Duodenal mucosa (tissue), 2 donors: ENCODE results near the gene RASSF5.
A peak's percentile ranks its signal among the peaks of the same experiment; 100 is the strongest.

Experiments
- H3K27ac ChIP-seq: one replicate; pipeline ENCODE4 v1.7.0; 2013; ENCODE audit warnings: low read depth, low read length
- H3K27me3 ChIP-seq, 2 donors: one replicate each; pipeline ENCODE4 v1.7.0; 2013; ENCODE audit warnings: low read length in 2 of 2, control low read depth in 1 of 2; ENCODE audit not compliant: insufficient read depth in 2 of 2, control insufficient read depth in 1 of 2
- H3K36me3 ChIP-seq, 2 donors: one replicate each; pipeline ENCODE4 v1.7.0; 2013; ENCODE audit warnings: low read length in 2 of 2, control low read depth in 1 of 2; ENCODE audit not compliant: insufficient read depth in 2 of 2, control insufficient read depth in 1 of 2
- H3K4me1 ChIP-seq, 2 donors: one replicate each; pipeline ENCODE4 v1.7.0; 2013; ENCODE audit warnings: low read length in 2 of 2, control low read depth in 1 of 2; ENCODE audit not compliant: insufficient read depth in 2 of 2, control insufficient read depth in 1 of 2
- H3K4me3 ChIP-seq, 2 donors: one replicate each; pipeline ENCODE4 v1.7.0; 2013; ENCODE audit warnings: low read length in 2 of 2, low read depth in 1 of 2
- H3K9ac ChIP-seq, 2 donors: one replicate each; pipeline ENCODE4 v1.7.0; 2013; ENCODE audit warnings: low read length in 2 of 2, low read depth in 1 of 2
- H3K9me3 ChIP-seq, 2 donors: one replicate each; pipeline ENCODE4 v1.7.0; 2013; ENCODE audit warnings: low read length in 2 of 2, control low read depth in 1 of 2; ENCODE audit not compliant: control insufficient read depth in 1 of 2

The RASSF5 gene

DNA sequence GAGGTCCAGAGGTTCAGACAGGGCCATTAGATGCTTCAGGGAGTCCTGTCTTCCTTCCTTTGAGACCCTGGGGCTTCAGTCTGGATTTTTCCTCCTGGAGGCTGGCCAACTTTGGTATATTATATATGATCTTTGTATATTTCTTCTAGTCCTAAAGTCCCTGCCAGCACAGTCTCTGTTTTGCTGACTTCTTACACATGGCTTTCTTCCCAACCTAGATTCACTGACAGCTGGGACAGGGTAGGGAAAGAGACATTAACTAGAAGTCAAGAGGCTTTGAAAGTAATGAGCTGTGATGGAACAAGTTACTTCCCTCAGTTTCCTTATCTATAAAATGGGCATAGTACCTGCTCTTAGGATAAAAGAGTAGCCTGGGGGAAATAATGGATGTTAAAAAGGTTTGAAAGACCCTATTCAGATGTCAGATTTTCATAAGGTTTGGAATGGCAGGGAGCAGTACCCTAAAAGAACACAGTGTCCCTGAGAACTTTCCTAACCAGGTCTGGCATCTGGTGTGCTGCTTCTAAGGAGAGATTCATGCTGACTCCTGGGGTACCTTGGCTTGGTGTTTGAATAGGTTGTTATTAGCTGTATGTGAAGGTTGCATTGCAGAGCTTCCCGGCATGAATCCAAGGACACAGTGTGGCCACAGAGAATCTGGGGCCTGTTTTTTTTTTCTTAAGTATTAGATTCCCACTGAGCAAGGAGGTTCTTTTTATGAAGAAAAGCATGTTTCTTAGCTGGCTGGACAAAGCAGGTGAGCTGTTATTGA is 47.6 kb downstream of the RASSF5 start:
- no peaks in the 10 kb centered on the region for H3K27me3 ChIP-seq
- H3K36me3 ChIP-seq: no peaks in the 10 kb centered on the region
- H3K9ac ChIP-seq: no peak overlapping the region
- peaks cover 15 to 19% of the 10 kb centered on the region in 2 donors for H3K4me1 ChIP-seq
- H3K27ac ChIP-seq: no peak overlapping the region
- H3K4me3 ChIP-seq: no peak overlapping the region
- no peaks in the 10 kb centered on the region for H3K9me3 ChIP-seq

DNA sequence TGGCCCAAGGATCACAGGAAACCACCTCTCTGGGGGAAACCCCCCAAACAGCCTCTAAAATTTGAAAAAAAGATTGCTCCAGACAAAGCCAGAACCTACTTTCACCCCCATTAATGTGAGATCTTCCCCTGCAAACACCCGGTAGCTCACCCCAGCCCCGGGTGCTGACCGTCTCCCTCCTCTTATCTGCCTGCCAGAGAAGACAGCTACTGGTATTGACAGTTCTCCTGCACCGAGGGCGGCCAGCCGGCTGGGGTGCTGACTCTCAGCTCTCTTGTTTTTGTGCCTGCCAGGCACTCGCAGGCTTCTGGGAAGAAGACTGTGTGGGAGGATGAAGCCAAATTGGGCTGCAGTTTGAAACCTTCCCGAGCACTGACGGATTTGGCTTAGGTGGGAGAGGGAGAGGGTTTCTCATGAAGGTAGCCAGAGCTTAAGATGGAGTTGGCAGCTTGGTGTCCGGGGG is 48.2 kb downstream of the RASSF5 start:
- Histone ChIP-seq H3K27me3 (no peaks in the 10 kb centered on the region), H3K4me1 (peaks cover 21% of the 10 kb centered on the region in 2 donors), H3K9ac (peak overlapping the region in 1 of 2 donors; percentile 51), H3K27ac (no peak overlapping the region), H3K9me3 (no peaks in the 10 kb centered on the region), H3K36me3 (no peaks in the 10 kb centered on the region), H3K4me3 (no peak overlapping the region)

DNA sequence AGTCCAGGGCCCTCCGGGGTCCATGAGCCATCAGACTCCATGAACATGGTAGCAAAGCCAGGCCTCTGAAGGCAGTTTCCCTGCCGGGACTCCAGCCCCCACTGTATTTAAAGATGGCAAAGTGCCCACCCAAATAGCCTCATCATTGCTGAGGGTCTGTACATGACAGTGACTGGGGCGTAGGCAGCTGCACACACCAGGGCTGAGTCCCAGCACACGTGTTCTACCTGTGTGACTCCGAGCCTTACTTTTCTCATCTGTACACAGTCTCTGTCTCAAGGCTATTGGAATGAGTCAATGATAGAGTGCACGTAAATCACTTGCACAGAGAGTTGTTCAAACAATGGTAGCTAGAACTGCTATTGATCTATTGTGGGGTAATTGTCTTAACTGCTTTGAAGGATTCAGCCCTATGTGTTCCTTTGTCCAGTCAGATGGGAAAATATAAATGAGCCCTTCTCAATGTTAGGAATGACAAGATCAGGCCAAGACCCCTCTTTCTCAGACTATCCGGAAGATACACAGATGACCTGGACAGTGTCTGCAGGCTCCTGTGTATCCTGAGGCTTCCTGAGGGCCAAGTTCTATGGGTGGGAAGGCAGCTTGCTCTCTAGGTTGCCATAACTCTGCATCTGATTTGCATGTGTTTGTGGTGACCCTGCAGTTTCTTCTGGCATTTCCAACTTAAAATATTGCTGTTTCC is 48.9 kb downstream of the RASSF5 start:
- Histone ChIP-seq H3K27ac (no peak overlapping the region), H3K9me3 (no peaks in the 10 kb centered on the region), H3K36me3 (no peaks in the 10 kb centered on the region), H3K4me1 (peaks cover 23 to 24% of the 10 kb centered on the region in 2 donors), H3K4me3 (peak overlapping the region; percentile 59 to 69), H3K9ac (peak overlapping the region in 1 of 2 donors; percentile 51), H3K27me3 (no peaks in the 10 kb centered on the region)

DNA sequence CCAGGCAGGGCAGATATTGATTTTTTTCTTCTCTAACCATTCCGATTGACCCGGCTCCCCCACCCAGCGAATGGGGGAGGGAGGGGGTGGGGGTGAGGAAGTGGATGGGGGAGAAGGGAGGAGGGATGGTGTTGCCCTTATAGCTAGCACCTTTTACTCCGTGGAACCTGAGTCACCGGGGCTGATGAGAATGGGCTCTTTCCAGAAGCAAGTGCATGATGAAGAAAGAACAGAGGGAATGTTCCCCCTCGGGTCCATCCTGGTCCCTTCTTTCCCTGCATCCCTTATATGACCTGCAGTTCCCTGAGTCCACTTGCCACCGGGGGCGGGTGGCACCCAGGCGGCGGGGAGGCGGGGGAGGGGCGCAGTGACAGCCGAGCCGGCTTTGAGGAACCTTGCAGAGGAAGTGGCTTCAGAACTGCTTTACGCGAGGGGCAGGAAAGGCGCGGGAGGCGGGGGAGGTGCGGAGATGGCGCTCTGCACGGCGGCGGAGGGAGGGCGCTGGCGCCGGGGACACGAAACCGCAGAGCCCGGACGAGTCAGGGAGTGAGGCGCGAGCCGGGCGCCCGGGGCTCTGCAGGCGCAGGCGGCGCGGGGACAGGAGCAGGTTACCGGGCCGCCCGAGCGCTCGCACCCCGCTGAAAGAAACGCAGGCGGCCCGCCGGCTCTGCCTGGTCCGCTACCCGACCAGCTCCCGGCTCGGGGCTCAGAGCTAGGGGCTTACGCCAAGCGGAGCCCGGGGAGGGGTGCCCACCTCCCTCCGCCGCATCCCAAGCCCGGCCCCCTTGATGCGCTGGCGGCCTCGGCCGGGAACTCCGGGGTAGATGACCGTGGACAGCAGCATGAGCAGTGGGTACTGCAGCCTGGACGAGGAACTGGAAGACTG is 49.7 kb downstream of the RASSF5 start:
- Histone ChIP-seq H3K4me1 (peaks cover 25 to 26% of the 10 kb centered on the region in 2 donors), H3K27ac (peak overlapping the region; percentile 60), H3K36me3 (peaks cover 0 to 2% of the 10 kb centered on the region in 2 donors), H3K4me3 (peak overlapping the region; percentile 59 to 69), H3K9ac (peak overlapping the region; percentile 36 to 60), H3K27me3 (no peaks in the 10 kb centered on the region), H3K9me3 (no peaks in the 10 kb centered on the region)

DNA sequence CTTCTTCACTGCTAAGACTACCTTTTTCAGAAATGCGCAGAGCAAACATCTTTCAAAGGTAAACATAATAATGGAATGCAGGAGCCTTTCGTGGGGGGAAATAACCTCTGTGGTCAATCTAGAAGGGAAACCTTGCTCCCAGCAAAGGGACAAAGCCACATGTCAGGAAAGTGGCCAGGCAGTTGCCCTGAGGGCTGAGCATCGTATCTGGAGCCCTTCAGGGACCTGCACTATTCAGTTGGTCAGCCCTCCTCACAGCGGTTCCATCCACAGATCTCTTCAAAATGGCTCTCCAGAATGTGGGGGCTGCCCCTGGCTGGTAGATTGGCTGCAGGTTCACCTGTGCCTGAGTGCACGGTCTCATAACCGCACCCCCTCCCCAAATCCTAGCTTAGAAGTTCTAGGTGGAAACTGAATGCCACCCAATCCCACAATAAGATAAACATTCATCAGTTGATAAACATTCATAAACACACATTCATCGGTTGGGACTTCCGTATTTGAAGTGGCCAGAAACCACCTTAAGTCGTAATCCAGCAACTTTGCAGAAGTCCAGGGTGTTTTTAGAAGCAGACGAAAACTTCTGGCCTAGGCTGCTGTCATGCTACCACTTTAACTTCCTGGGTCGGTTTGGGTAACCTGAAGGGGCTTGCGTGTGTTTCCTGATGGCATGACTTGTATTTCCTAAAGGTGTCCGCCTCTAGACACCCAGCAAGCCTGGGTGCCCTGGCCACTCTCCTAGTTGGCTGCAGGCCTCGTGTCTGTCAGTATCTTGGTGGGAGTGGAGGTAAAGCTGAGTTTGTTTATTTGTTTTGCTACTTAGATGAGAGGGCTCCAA is 50.5 kb downstream of the RASSF5 start:
- Histone ChIP-seq H3K27me3 (no peaks in the 10 kb centered on the region), H3K36me3 (peaks cover 0 to 2% of the 10 kb centered on the region in 2 donors), H3K27ac (peak overlapping the region; percentile 60), H3K9ac (peak overlapping the region; percentile 36 to 60), H3K4me3 (peak overlapping the region; percentile 59 to 69), H3K4me1 (peaks cover 28 to 33% of the 10 kb centered on the region in 2 donors), H3K9me3 (no peaks in the 10 kb centered on the region)

DNA sequence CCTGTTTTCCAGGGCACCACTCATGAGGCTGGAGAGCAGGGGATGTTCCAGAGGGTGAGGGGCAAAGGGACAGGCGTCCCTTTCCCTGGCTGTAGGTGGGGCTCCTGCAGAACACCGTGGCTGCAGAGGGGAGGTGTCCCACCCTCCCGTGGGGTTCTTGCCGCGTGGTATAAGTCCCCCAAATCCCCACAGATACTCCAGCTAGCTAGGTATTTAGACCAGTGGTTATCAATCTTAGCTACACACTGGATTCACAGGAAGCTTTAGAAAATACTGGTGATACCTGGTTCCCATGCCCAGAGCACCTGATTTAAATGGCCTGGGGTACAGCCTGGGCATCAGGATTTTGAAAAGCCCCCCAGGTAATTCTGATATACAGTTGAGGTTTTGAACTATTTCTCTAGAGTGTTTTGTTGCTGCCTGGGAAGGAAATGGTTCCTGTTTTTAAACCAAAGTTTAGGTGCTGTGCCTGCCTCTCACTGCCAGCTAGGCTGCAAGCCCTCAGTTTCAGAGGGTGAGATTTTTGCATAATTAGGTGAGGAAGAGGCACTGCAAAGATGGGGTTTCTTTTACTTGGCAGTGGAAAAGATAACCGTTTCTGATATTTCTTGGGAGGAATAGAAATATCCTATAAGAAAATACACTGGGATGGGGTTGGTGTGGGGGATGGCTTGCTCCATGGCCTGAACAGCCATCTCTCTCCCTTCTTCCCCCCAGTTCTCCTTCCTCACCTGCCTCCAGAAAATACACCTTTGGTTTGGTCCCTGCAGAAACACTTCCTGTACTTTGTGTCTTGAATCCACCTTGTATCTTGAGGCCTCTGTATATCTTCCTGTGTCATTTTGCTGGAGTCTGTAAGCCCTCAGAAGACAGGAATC is 51.7 kb downstream of the RASSF5 start:
- H3K9ac ChIP-seq: peak overlapping the region; percentile 36 to 60
- no peaks in the 10 kb centered on the region for H3K27me3 ChIP-seq
- peak overlapping the region; percentile 59 to 69 for H3K4me3 ChIP-seq
- H3K4me1 ChIP-seq: peaks cover 31 to 40% of the 10 kb centered on the region in 2 donors
- peak overlapping the region; percentile 22 for H3K27ac ChIP-seq
- H3K9me3 ChIP-seq: no peaks in the 10 kb centered on the region
- H3K36me3 ChIP-seq: peaks cover 0 to 2% of the 10 kb centered on the region in 2 donors

DNA sequence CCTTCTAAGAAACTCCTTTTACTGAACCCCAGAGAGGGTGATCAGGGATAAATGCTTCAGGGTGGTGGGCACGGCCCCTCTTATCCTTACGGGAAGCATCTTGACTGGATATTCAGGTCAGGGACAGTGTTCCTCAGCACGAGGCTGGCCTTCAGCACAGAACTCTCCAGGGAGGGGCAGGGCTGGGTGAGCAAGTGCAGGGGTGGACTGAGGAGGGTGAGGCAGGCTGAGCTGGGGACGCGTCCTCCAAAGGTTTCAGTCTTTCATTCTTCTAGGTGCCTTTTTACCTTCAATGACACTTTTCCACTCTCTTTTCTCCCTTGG is 52.3 kb downstream of the RASSF5 start:
- Histone ChIP-seq H3K27ac (no peak overlapping the region), H3K36me3 (peaks cover 0 to 2% of the 10 kb centered on the region in 2 donors), H3K9me3 (no peaks in the 10 kb centered on the region), H3K4me3 (peak overlapping the region; percentile 59 to 69), H3K9ac (peak overlapping the region; percentile 36 to 60), H3K4me1 (peaks cover 33 to 46% of the 10 kb centered on the region in 2 donors), H3K27me3 (no peaks in the 10 kb centered on the region)

DNA sequence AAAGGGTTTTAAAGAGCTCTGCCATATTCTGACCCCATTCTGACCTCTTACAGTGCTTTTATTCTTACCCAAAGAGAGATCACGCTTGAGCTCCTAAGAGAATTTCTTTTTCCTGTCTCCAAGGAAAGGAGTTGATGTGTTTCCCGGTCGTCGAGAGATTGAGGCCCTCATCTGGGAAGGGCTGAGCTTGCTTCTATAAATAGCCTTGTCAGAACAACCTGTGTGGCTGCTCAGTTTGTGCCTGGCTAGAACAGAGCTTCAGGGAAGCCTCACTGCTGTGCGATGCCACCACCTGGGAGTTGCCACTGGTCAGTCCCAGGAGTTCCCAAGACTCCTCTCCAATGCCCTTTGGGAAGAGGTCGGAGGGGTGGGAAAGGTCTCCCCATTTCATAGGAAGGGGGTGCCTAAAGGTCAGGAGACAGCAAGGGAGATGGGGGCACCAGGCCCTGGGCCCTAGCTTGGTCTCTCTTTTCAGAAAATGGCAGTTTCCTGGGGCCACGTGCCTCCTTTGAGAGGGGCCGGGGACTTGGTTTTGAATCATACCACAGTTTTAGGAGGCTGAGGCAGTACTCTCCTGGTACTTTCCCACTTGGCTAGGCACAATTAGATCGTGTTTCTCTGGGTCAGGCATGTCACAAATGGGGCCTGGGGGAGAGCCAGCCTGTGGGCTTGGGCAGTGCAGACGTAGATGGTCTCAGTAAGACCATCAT is 52.8 kb downstream of the RASSF5 start:
- Histone ChIP-seq H3K9ac (peak overlapping the region; percentile 36 to 60), H3K27me3 (no peaks in the 10 kb centered on the region), H3K36me3 (peaks cover 0 to 2% of the 10 kb centered on the region in 2 donors), H3K4me3 (peak overlapping the region; percentile 46 to 69), H3K4me1 (peaks cover 33 to 47% of the 10 kb centered on the region in 2 donors), H3K9me3 (no peaks in the 10 kb centered on the region), H3K27ac (no peak overlapping the region)
